Heart right ventricle (tissue), 16 donors: ENCODE results near the gene ATP13A4. TPM values are rescaled to one million over a fixed set of nuclear protein-coding genes. Genes with fewer than 3 reads are reported as not detected.

Experiments used
- ATAC-seq, 8 donors: fragments of 200-7000 bp; cut with Tn5 transposase; one replicate each; pipeline ENCODE4 v1.9.1; 2020; ENCODE audit warnings: mild to moderate bottlenecking in 8 of 8, moderate library complexity in 8 of 8, moderate number of reproducible peaks in 1 of 8
- DNase-seq, 2 donors: peaks; one replicate each; pipeline ENCODE4 v3.0.0-alpha.2; 2020
- H3K27ac ChIP-seq, 10 donors: fragments of 200-600 bp; sonication (generic) in 2 of 10; one replicate each; pipeline versions ENCODE4 v1.5.0 to v1.8.0; 2020 to 2022; ENCODE audit warnings: mild to moderate bottlenecking in 3 of 10
- H3K27me3 ChIP-seq, 7 donors: fragments of 200-600 bp; one replicate each; pipeline ENCODE4 v1.8.0; 2021 to 2022; ENCODE audit warnings: mild to moderate bottlenecking in 2 of 7
- H3K36me3 ChIP-seq, 9 donors: fragments of 200-600 bp; sonication (generic) in 1 of 9; one replicate each; pipeline versions ENCODE4 v1.5.0 to v1.8.0; 2020 to 2022; ENCODE audit warnings: mild to moderate bottlenecking in 2 of 9
- H3K4me1 ChIP-seq, 9 donors: fragments of 200-600 bp; sonication (generic) in 1 of 9; one replicate each; pipeline versions ENCODE4 v1.5.0 to v1.8.0; 2020 to 2022; ENCODE audit warnings: mild to moderate bottlenecking in 4 of 9
- H3K4me3 ChIP-seq, 10 donors: fragments of 200-600 bp; sonication (generic) in 2 of 10; one replicate each; pipeline versions ENCODE4 v1.5.0 to v1.8.0; 2020 to 2022; ENCODE audit warnings: mild to moderate bottlenecking in 7 of 10, moderate library complexity in 2 of 10
- H3K9me3 ChIP-seq, 11 donors: fragments of 200-600 bp in 10 of 11; sonication (generic) in 2 of 11; one replicate each; pipeline versions ENCODE4 v1.5.0 to v1.8.0; 2013 to 2022; ENCODE audit warnings: mild to moderate bottlenecking in 2 of 11, control low read depth in 1 of 11, moderate library complexity in 1 of 11
- CTCF ChIP-seq, 9 donors: fragments of 200-600 bp; sonication (generic) in 2 of 9; IDR thresholded peaks; one replicate each; pipeline versions ENCODE4 v1.5.0 to v1.8.0; 2021 to 2022; ENCODE audit warnings: antibody characterized with exemption in 9 of 9, mild to moderate bottlenecking in 5 of 9, moderate library complexity in 1 of 9
- WGBS, 2 donors: extraction: QIAGEN DNeasy Blood & Tissue Kit; methylation state at CpG; one replicate each; pipeline ENCODE4 v1.1.7; 2013; ENCODE audit warnings: inconsistent platforms in 1 of 2; 5-methylcytosine and 5-hydroxymethylcytosine counted together
- intact Hi-C, 10 donors: fragments of 100-400 bp; cut with DNase I; formaldehyde crosslinking; loops; one replicate each; pipeline versions ENCODE4 v1.11.1 to v1.14.2; 2022
- polyA plus RNA-seq, 2 donors: library from polyadenylated mRNA; stranded (reverse); fragments of 200-250 nt; gene quantifications; one replicate each; pipeline ENCODE4 v1.2.3, GENCODE V29; 2013
- total RNA-seq, 10 donors: library from RNA; stranded (reverse); fragmentation: NEBNext Ultra II Directional in 3 of 10; extraction: Animal tissue kit (Norgen Biotek cat#: 25700) in 3 of 10; gene quantifications; one replicate each; pipeline versions ENCODE4 v1.2.1 to v1.2.4, GENCODE V29; 2021 to 2023
- donor health status: Arrhythmogenic right ventricular cardiomyopathy.
- donor health status: ischemic (EF 13 %, LVEDD 7.1; RV severe dilation, severe dysfunction).
- donor health status: healthy with polysubstance abuse.
- donor health status: DM: no; HTN: yes; CAD: no.
- donor health status: DM: no; HTN: no; CAD: no.
- donor health status: ischemic (EF 25% LVEDD 6.9; RV normal size, moderate dysfunction).
- donor health status: ischemic (EF 25% LVEDD 5.7; RV mildly dilated, moderate dysfunction).
- donor health status: healthy.
- donor health status: DM: yes; HTN: yes; CAD: no.
- donor health status: Ischemic cardiomyopathy.
- donor health status: ischemic (EF 35%, LVEDD 5.7; RV mildly dilated, moderate dysfunction).
- donor health status: nonischemic (EF 11% LVEDD 7.7; RV severe dilation, severe dysfunction).
- donor health status: DM: yes; HTN: yes; CAD: no.
- donor health status: PGD.
- donor health status: ischemic (EF 29% LVEDD 5.4; RV normal size, mild dysfunction).
- donor health status: nonischemic (EF 23%, LVEDD 6.1; RV moderate dilation, normal function).

ATP13A4 gene
- total and polyA plus RNA-seq, 12 donors: 0.01 to 0.52 (median 0.19) TPM; not detected in 2

GRCh38 chr3:193586526-193586925 lies 31.8 kb upstream of the ATP13A4 start:
- no peak for TF ChIP-seq CTCF (IDR thresholded peaks at IDR 0.05)
- Histone ChIP-seq H3K27me3 (no peaks in the 10 kb centered on the region), H3K4me1 (no peaks in the 10 kb centered on the region), H3K4me3 (no peak overlapping the region), H3K36me3 (no peaks in the 10 kb centered on the region), H3K9me3 (no peaks in the 10 kb centered on the region), H3K27ac (no peak overlapping the region)
- DNase-seq (no peak), ATAC-seq (no peak)
- intact Hi-C loops: loop anchor here in 1 of 10 donors (10.0 kb wide), 1 partner anchor 1122 kb away; no protein-coding TSS in a partner anchor

GRCh38 chr3:193585530-193585929 lies 30.8 kb upstream of the ATP13A4 start:
- intact Hi-C loops: loop anchor here in 1 of 10 donors (10.0 kb wide), 1 partner anchor 1121 kb away; no protein-coding TSS in a partner anchor
- no peak overlapping the region for H3K4me3 ChIP-seq
- WGBS, 2 donors: 79% methylated on average over 9 of the region's 9 CpGs

GRCh38 chr3:193574488-193575070 lies 19.9 kb upstream of the ATP13A4 start:
- WGBS, 2 donors: 65 to 67% methylated on average over 2 of the region's 2 CpGs
- TF ChIP-seq CTCF (IDR thresholded peaks at IDR 0.05): no peak
- Histone ChIP-seq H3K27me3 (no peaks in the 10 kb centered on the region), H3K36me3 (no peaks in the 10 kb centered on the region), H3K4me1 (no peaks in the 10 kb centered on the region), H3K27ac (no peak overlapping the region), H3K9me3 (no peaks in the 10 kb centered on the region), H3K4me3 (no peak overlapping the region)
- DNase-seq (no peak), ATAC-seq (no peak)
- intact Hi-C loops: loop anchor here in 9 of 10 donors (2.0 to 10.0 kb wide), 11 partner anchors 112 to 1110 kb away; no protein-coding TSS in a partner anchor

More at GRCh38 chr3:193585530-193585929, 30.8 kb upstream of the ATP13A4 start:
- no peaks in the 10 kb centered on the region for H3K9me3 ChIP-seq
- no peak overlapping the region for H3K27ac ChIP-seq
- ATAC-seq: no peak
- H3K36me3 ChIP-seq: no peaks in the 10 kb centered on the region
- no peak for DNase-seq
- TF ChIP-seq CTCF (IDR thresholded peaks at IDR 0.05): no peak
- no peaks in the 10 kb centered on the region for H3K27me3 ChIP-seq
- no peaks in the 10 kb centered on the region for H3K4me1 ChIP-seq

GRCh38 chr3:193573403-193574191 lies 18.9 kb upstream of the ATP13A4 start:
- no peak overlapping the region for H3K4me3 ChIP-seq
- intact Hi-C loops: loop anchor here in 8 of 10 donors (2.0 to 10.0 kb wide), 14 partner anchors 111 to 1109 kb away; no protein-coding TSS in a partner anchor
- no peak for DNase-seq
- no peaks in the 10 kb centered on the region for H3K4me1 ChIP-seq
- TF ChIP-seq CTCF (IDR thresholded peaks at IDR 0.05): no peak
- no peaks in the 10 kb centered on the region for H3K9me3 ChIP-seq
- H3K27ac ChIP-seq: no peak overlapping the region
- no peak for ATAC-seq
- WGBS, 2 donors: 65 to 74% methylated on average over 4 of the region's 4 CpGs
- no peaks in the 10 kb centered on the region for H3K27me3 ChIP-seq
- no peaks in the 10 kb centered on the region for H3K36me3 ChIP-seq
